SKM-1 treated with dmso at 0.1 percent for 144 hours (cell line): ENCODE measurements around the gene FAAH2.
"Not testable (repeated sequence)": the region's sequence is repeated elsewhere in the genome, so short reads cannot be mapped to it uniquely, and the experiment has no call there.

Experiments used
- DNase-seq: peaks from one replicate; lab custom pipeline; 2025; ENCODE audit not compliant: unreplicated experiment; lab: John Stamatoyannopoulos, UW

FAAH2 gene, protein sequence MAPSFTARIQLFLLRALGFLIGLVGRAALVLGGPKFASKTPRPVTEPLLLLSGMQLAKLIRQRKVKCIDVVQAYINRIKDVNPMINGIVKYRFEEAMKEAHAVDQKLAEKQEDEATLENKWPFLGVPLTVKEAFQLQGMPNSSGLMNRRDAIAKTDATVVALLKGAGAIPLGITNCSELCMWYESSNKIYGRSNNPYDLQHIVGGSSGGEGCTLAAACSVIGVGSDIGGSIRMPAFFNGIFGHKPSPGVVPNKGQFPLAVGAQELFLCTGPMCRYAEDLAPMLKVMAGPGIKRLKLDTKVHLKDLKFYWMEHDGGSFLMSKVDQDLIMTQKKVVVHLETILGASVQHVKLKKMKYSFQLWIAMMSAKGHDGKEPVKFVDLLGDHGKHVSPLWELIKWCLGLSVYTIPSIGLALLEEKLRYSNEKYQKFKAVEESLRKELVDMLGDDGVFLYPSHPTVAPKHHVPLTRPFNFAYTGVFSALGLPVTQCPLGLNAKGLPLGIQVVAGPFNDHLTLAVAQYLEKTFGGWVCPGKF

DNA sequence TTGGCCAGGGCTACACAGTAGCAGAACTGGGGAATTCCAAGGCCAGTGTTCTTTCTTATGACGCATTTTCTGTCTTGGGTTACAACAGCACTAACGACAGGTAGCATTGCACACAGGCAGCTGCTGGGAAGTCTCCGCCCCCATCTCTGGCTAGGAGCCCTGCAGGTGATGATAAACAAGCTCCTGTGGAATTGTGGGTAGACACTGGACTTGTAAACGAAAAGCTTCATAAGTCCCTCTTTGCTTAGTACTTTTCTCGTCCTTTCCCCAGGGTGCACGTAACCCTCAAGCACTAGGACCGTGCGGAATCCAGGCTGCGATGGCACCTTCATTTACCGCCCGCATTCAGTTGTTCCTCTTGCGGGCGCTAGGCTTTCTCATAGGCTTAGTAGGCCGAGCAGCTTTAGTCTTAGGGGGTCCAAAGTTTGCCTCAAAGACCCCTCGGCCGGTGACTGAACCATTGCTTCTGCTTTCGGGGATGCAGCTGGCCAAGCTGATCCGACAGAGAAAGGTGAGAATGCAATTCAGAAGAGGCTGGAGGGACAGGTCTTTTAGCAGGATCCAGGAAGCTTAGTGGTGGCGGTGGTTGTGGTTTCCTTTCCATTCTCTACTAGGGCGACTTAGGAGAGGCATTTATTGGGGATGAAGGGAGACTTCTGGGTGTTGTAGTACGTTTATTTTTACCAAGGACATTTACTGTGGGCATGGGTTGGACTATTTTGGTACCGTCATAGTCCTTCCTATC is at the start of gene FAAH2:
TSS of gene FAAH2 (plus strand) at position 200 of the 745 bp plus-strand sequence. CDS start at position 320, 120 bp downstream.
- DNase-seq: no peak

DNA sequence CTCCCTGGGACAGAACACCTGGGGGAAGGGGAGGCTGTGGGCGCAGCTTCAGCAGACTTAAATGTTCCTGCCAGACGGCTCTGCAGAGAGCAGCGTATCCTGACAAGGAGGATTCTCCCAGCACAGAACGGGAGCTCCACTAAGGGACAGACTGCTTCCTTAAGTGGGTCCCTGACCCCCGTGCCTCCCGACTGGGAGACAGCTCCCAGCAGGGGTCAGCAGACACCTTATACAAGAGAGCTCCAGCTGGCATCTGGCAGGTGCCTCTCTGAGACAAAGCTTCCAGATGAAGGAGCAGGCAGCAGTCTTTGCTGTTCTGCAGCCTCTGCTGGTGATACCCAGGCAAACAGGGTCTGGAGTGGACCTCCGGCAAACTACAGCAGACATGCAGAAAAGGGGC is 44.5 kb upstream of the FAAH2 start:
- DNase-seq: no peak

DNA sequence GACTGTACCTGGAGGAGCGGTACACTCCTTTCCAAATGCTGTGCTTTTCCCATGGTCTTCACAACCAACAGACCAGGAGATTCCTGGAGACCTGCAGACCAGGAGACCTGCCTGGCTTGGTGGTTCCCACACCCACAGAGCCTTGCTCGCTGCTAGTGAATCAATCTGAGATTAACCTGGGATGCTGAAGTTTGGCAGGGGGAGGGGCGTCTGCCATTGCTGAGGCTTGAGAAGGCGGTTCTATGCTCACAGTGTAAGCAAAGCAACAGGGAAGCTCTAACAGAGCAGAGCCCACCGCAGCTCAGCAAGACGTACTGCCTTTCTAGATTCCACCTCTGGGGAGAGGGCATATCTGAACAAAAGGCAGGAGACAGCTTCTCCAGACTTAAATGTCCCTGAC is 34.5 kb upstream of the FAAH2 start:
- DNase-seq: no peak

DNA sequence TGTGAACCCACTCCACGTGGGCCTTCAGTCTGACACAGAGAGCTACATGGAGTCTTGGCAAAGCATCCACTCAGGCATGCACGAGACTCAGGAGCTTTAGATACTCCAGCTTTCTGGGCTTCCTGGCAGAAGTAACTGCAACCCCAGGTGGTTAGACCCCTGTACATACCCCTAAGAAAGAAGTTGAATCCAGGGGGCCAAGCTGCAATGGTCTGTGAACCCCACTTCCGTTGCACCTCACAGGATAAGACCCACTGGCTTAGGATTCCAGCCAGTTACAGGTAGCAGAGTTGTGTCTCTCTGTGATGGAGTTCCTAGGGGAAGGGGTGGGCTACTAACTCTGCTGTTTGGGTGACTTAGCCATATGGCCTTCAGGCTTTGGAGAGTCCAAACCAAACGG is 21.4 kb upstream of the FAAH2 start:
- no peak for DNase-seq

DNA sequence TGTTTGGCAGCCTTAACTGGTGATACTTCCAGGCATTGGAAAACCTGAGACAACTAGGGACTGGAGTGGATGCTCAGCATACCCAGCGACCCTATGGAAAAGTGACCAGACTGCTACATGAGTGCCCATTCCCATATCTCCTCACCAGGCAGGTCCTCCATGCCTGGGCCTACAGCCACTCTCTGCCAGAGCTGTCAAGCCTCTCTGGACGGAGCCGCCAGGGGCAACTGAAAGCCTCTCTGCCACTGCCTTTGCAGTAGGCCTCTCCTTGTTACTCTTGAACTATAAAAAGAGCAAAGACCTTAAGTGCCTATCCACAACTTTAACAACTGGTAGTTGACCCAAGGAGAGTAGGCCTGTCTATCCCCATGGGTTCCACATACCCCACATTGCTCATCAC is 20.2 kb upstream of the FAAH2 start:
- DNase-seq: no peak

DNA sequence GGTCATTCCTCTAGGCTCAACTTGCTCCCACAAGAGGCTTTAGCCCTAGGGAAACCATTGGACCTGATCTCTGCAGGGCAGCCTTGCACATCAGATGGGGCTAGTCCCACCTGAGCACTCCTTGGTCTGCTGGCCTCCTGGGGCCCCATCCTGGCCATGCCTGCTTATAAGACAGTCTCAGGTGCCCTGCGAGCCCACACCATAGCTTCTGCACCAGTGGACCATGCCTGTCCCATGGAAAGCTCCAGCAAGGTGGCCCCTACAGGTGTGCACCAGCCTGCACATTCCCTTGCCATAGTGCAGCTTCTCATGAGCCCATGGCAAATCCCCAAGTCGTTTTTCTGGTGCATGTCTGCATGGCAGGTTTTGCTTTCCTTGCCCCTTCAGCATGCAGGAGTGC is 19.6 kb upstream of the FAAH2 start:
- no peak for DNase-seq

DNA sequence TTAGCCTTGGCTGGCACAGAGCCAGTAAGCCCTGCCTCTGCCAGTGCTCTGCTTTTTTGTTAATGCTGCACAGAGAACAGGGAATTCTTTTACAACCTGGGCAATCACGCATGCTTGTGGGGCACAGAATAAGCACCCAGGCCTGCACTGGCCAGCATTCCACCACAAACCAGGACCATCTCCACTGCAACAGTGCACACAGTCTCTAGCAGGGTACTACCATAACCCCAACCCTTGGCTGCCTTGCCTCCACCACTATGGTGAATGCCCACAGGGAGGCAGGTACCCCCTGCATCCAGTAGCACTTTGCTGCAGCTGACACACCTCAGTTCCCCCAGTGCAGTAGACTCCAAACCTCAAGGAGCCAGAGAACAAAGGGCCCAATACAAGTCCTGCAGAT is 19.2 kb upstream of the FAAH2 start:
- no peak for DNase-seq

DNA sequence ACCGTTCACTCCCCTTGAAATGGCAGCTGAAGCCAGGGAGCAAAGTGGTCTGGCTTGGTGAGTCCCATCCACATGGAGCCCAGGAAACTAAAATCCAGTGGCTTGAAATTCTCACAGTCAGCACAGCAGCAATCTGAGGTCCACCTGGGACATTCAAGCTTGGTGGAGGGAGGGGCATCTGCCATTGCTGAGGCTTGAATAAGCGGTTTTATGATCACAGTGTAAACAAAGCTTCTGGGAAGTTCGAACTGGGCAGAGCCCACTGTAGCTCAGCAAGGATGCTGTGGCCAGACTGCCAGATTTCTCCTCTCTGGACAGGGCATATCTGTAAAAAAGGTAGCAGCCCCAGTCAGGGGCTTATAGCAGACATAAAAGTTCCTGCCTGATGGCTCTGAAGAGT is 15.5 kb upstream of the FAAH2 start:
- no peak for DNase-seq

DNA sequence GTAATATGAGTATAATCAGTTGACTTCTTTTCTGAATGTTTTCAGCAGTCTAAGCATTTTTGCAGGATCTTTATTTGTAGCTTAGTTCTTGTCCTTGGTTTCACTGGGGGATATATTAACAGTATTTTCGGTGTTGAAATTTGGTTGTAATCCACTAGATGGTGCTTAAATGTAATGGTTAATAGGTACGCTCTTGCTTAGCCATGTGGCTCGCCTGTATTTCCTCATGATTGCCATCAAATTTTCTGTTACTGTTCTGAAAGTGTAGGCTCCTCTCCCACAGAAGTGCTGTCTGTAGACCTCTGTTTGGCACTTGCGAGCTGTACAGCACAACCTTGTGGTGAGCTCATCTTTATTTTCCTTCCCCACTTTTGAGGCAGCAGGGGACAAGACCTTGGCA is 3.9 kb upstream of the FAAH2 start:
- DNase-seq: no peak

DNA sequence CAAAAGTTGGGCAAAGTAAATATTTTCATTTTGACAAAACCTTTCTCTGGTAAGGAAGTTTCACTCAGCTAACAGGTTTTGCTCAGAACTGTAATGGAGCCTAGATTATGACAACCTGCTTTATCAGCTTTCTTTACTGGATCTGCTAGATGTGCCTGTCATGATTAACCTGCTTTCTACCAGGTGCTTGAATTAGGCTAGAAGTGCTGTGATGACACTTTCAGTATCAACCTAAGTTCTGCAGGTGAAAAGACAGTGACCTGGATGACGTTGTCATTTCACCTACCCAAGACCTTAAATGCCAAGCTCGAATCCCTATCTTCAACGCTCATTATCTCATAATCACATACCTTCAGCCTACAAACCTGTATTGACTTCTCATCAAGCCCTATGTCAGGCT is 1.5 kb upstream of the FAAH2 start:
- no peak for DNase-seq

DNA sequence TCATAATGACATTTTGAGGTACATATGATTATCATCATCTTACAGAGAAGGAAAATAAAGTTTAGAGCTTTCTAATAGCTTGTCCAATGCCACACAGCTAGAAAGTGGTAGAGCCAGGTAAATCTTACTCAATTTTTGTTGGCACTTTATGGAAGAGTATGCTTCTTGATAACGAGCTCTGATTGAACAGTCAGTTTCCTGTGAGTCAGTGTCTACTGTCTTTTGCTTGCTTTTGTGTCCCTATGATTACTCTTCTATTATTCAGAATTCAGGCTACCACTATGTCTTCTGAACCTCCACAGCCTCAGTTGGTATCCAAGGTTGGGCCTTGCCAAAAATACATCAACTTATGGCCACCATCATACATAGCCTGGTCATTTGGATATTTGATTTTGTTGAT is 2.6 kb downstream of the FAAH2 start:
- DNase-seq: no peak

DNA sequence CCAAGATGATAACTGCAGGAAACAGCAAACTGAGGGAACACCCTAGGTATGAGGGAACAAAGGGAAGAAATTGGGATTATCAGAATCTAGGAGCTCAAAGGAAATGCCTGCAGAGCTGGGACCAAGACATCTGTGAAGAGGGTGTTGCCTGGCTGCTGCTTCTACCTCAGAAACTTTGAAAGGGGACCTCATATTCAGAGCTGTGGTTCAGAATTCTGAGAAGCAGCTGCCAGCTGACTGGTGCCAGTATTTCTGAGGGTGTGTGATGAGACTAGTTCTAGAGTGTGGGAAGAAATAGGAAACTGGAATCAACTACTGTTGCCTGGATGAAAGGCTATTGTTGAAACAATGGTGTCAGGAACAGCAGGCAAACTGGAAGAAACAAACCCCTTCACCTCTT is 8.5 kb downstream of the FAAH2 start:
- DNase-seq: no peak

DNA sequence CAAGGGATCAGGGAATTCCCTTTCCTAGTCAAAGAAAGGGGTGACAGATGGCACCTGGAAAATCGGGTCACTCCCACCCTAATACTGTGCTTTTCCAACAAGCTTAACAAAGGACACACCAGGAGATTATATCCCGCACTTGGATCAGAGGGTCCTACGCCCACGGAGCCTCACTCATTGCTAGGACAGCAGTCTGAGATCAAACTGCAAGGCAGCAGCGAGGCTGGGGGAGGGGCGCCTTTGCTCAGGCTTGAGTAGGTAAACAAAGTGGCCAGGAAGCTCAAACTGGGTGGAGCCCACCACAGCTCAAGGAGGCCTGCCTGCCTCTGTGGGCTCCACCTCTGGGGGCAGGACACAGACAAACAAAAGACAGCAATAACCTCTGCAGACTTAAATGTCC is 9.2 kb downstream of the FAAH2 start:
- DNase-seq: not testable (repeated sequence)

DNA sequence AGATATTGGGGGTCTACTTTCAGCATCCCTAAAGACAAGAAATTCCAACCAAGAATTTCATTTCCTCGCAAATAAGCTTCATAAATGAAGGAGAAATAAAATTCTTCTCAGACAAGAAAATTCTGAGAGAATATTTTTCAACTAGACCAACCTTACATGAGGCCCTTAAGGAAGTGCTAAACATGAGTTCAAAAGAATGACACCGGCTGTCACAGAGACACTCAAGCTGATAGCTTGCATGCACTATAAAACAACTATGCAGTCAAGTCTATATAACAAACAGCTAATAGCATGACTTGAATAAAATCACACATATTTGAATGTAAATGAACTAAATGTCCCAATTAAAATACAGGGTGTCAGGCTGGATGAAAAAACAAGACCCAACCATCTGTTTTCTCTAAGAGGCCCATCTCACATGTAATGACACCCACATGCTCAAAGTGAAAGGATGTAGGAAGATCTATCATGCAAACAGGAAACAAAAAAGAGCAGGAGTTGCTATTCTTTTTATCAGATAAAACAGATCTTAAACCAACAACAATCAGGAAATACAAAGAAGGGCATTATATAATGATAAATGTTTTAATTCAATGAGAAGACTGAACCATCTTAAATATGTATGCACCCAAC is 27.2 kb downstream of the FAAH2 start:
- no peak for DNase-seq

DNA sequence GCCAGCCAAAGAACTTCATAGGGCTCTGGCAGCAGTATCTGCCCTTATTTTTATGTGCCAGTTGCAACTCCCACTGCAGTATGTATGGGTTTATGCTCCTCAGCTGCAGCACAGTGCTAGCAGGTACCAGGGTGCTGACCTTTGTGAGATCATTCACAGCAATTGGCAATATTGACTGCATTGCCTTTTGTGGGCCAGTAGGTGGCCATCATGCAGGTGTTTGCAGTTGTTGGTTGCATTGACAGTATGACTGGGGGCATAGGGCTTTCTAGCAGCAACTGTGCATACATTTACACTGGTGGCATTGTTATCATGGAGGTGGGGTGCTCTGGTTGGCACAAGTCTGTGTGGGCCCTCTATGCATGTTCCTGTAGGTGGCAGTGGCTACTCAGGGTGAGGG is 42.5 kb downstream of the FAAH2 start:
- DNase-seq: no peak

DNA sequence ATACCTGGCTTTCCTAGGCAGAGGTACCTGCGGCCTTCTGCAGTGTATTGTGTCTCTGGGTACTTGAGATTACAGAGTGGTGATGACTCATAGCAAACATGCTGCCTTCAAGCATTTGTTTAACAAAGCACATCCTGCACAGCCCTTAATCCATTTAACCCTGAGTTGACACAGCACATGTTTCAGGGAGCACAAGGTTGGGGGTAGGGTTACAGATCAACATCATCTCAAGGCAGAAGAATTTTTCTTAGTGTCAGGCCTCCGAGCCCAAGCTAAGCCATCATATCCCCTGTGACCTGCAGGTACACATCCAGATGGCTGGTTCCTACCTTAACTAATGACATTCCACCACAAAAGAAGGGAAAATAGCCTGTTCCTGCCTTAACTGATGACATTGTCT is 49.3 kb downstream of the FAAH2 start:
- DNase-seq: not testable (repeated sequence)

DNA sequence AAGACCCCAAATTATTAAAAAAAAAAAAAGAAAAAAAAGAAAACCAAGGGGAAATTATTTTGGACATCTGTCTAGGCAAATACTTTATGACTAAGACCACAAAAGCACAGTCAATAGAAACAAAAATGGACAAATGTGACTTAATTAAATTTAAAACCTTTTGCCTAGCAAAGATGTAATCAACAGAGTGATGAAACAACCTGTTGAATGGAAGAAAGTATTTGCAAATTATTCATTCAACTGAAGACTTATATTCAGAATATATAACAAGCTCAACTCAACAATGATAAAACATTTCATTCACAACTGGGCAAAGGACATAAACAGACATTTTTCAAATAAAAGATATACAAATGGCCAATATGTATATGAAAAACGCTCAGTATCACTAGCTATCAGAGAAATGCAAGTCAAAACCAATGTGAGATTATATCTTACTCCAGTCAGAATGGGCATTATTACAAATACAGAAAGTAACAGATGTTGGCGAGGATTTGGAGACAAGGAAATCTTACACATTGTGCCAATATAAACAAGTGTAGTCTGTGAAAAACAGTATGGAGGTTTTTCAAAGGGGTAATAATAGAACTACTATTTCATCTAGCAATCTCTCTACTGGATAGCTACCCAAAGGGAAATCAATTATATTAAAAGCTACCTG is 67.1 kb downstream of the FAAH2 start:
- no peak for DNase-seq

DNA sequence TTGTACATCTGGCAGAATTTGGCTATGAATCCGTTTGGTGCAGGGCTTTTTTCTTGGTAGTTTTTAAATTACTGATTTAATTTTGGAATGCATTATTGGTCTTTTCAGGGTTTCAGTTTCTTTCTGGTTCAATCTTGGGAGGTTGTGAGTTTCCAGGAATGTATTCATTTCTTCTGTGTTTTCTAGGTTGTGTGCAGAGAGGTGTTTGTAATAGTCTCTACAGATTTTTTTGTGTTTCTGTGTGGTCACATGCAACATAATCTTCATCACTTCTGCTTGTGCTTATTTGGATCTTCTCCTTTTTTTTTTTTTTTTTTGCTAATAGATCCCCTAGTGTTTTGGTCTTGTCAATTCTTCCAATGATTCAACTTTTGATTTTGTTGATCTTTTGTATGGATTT is 77.6 kb downstream of the FAAH2 start:
- no peak for DNase-seq

DNA sequence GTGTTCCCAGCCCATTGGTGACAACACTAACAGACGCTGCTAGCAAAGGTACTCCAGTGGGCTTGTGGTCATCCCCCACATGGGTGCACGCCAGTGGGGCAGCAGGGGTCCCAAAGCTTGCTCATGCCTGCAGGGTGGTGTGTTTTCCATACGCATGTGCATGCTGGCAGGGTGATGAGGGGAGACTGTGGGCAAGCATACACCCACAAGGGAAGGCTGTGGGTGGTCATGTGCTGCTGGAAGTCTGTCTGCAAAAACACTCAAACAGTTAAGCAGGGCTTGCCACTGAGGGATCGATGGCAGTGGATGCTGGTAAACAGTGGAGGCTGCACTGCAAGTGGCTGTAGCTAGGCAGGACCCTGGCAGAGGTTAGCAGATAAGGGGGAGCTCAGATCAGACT is 79.9 kb downstream of the FAAH2 start:
- no peak for DNase-seq

DNA sequence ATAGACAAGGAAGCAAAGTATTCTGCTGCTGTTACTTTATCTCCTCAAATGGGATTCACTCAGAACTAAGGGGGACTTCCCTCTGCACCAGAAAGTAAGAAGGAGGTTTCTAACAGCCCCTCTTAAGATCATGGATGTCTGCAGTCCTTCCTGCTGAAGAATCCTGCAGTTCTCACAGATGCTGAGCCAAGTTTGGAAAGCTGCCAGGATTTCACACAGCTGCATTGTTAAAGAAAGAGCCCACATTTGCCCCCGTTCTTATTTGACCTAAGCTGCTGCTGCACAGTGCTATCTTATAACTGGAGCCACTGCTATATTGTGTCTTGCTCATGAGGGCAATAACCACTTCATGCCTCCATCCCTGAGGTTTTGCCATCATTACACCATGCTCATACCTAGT is 81.1 kb downstream of the FAAH2 start:
- no peak for DNase-seq

DNA sequence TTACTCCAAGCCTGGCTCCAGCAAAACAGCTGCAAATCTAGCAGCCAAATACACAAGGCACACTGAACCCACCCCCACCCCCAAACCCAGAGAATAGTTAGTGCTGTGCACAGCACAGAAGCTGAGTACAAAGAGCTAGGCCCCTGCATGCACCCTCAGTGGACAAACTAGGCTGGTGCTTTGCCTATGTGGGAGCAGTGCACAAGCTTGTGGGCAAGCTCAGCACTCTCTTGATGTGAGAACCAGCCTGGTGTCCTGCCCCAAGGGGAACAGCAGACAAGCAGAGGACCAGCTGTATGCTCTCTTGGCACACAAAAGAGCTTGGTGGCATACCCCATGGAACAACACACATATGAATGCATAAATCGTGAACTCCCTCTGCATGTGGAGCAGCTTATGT is 81.7 kb downstream of the FAAH2 start:
- DNase-seq: no peak
